Mammary epithelial cell (primary cell): ENCODE data around the gene FGF22.

Experiments
- CTCF ChIP-seq, 2 donors: IDR thresholded peaks in 1 of 2; conservative IDR thresholded peaks in 1 of 2; 2 replicates each; pipeline ENCODE4 v1.5.1; 2011 to 2012; ENCODE audit warnings: inconsistent platforms in 2 of 2, low read length in 2 of 2, mild to moderate bottlenecking in 2 of 2, control low read depth in 1 of 2, low read depth in 1 of 2; ENCODE audit not compliant: insufficient read depth in 1 of 2; ENCODE audit errors: extremely low read depth in 1 of 2
- EZH2 ChIP-seq: IDR thresholded peaks from 2 replicates; pipeline ENCODE4 v1.6.1; 2012; ENCODE audit warnings: low read length, inconsistent platforms, borderline replicate concordance

GRCh38 chr19:642767-643727 lies 3.4 kb downstream of the FGF22 start:
- no peak for TF ChIP-seq CTCF (conservative IDR thresholded peaks at IDR 0.05 in 1 of 2, IDR thresholded peaks at IDR 0.05 in 1 of 2; ENCODE audit: extremely low read depth in 1 of 2, insufficient read depth in 1 of 2, low read depth in 1 of 2, low read length in 2 of 2)
- TF ChIP-seq EZH2, result no peak
